HG03025 (cell line): Measurements from ENCODE around the gene TUT4.

ENCODE experiments used
- ATAC-seq: cut with Tn5 transposase; IDR thresholded peaks from one replicate; pipeline ENCODE4 v1.9.1; 2021; ENCODE audit warnings: mild to moderate bottlenecking, moderate library complexity; ENCODE audit not compliant: unreplicated experiment, low FRiP score

TUT4 gene

GRCh38 chr1:52476943-52477342, 75.9 kb downstream of the TUT4 start:
- ATAC-seq: no peak

- no peak for ATAC-seq
These were observed 78.1 kb downstream of the TUT4 start for GRCh38 chr1:52474807-52475206.

- no peak for ATAC-seq
These were observed 79.9 kb downstream of the TUT4 start for GRCh38 chr1:52473039-52473438.

GRCh38 chr1:52472384-52472783, 80.5 kb downstream of the TUT4 start:
- no peak for ATAC-seq

GRCh38 chr1:52469108-52469507, 83.8 kb downstream of the TUT4 start:
- no peak for ATAC-seq

GRCh38 chr1:52463891-52464290, 89.0 kb downstream of the TUT4 start:
- ATAC-seq: no peak

- ATAC-seq: no peak
These were observed 91.1 kb downstream of the TUT4 start for GRCh38 chr1:52461821-52462220.

GRCh38 chr1:52460694-52461093, 92.2 kb downstream of the TUT4 start:
- no peak for ATAC-seq

GRCh38 chr1:52455686-52456085, 97.2 kb downstream of the TUT4 start:
- ATAC-seq: no peak

- ATAC-seq: no peak
These were observed 98.1 kb downstream of the TUT4 start for GRCh38 chr1:52454779-52455178.

- ATAC-seq: no peak
These were observed 98.8 kb downstream of the TUT4 start for GRCh38 chr1:52454127-52454526.

- no peak for ATAC-seq
These were observed 108.4 kb downstream of the TUT4 start for GRCh38 chr1:52444463-52444862.

GRCh38 chr1:52439976-52440375, 112.9 kb downstream of the TUT4 start:
- ATAC-seq: no peak

GRCh38 chr1:52436817-52437216, 116.1 kb downstream of the TUT4 start:
- no peak for ATAC-seq

GRCh38 chr1:52435650-52436049, 117.2 kb downstream of the TUT4 start:
- no peak for ATAC-seq

- no peak for ATAC-seq
These were observed 117.7 kb downstream of the TUT4 start for GRCh38 chr1:52435211-52435610.

- ATAC-seq: no peak
These were observed 120.1 kb downstream of the TUT4 start for GRCh38 chr1:52432807-52433206.

GRCh38 chr1:52427152-52427551, 125.7 kb downstream of the TUT4 start:
- ATAC-seq: no peak

- ATAC-seq: no peak
These were observed 126.5 kb downstream of the TUT4 start for GRCh38 chr1:52426371-52426770.

- no peak for ATAC-seq
These were observed 128.1 kb downstream of the TUT4 start for GRCh38 chr1:52424813-52425212.

GRCh38 chr1:52424231-52424636, 128.7 kb downstream of the TUT4 start:
- no peak for ATAC-seq

GRCh38 chr1:52423771-52424170, 129.1 kb downstream of the TUT4 start:
- no peak for ATAC-seq

- no peak for ATAC-seq
These were observed 129.8 kb downstream of the TUT4 start for GRCh38 chr1:52423055-52423454.
